H1 (cell line): Measurements from ENCODE around the gene HLTF. TPM values are rescaled to one million over a fixed set of nuclear protein-coding genes. Genes with fewer than 3 reads are reported as not detected.

ENCODE experiments used
- HDAC2 ChIP-seq, 2 experiments: fragments of 300-600 bp in 1 of 2; sonication (generic) in 1 of 2; IDR thresholded peaks; 2 replicates each; pipeline ENCODE4 v1.6.1; 2011 to 2012; ENCODE audit warnings: low read depth in 2 of 2, low read length in 2 of 2, mild to moderate bottlenecking in 2 of 2, moderate library complexity in 2 of 2, borderline replicate concordance in 1 of 2, inconsistent platforms in 1 of 2
- JUN ChIP-seq: IDR thresholded peaks from 2 replicates; pipeline ENCODE4 v1.6.1; 2011; ENCODE audit warnings: low read depth, mild to moderate bottlenecking, improper control_type of control experiment, low read length
- PHF8 ChIP-seq: fragments of 200-600 bp; sonication (generic); conservative IDR thresholded peaks from 2 replicates; pipeline ENCODE4 v1.7.1; 2012; ENCODE audit warnings: low read depth, mild to moderate bottlenecking, inconsistent platforms, low read length, moderate library complexity
- RFX5 ChIP-seq: IDR thresholded peaks from 2 replicates; pipeline ENCODE4 v1.6.1; 2011; ENCODE audit warnings: low read depth, low read length, improper control_type of control experiment, borderline replicate concordance
- SAP30 ChIP-seq: fragments of 300-600 bp; sonication (generic); IDR thresholded peaks from 2 replicates; pipeline ENCODE4 v1.7.1; 2012; ENCODE audit warnings: low read length, moderate library complexity, mild to moderate bottlenecking, inconsistent platforms; ENCODE audit not compliant: insufficient read depth, insufficient replicate concordance
- SIX5 ChIP-seq: IDR thresholded peaks from 2 replicates; pipeline ENCODE4 v1.6.1; 2011; ENCODE audit warnings: mild to moderate bottlenecking, low read depth, low read length
- polyA plus RNA-seq, 7 experiments: library from polyadenylated mRNA; depleted of rRNA in 3 of 7; stranded (reverse) in 5 of 7; unstranded in 2 of 7; fragments of >200 nt in 5 of 7; fragments of 200-250 nt in 2 of 7; gene quantifications; 1 replicate in 5 of 7; 2 replicates in 1 of 7; 4 replicates in 1 of 7; pipeline versions ENCODE4 v1.2.1 to v1.2.3, GENCODE V29; 2011 to 2013; ENCODE audit warnings: missing spikeins in 2 of 7, mixed read lengths in 2 of 7
- total RNA-seq: library from RNA; stranded (reverse); fragmentation: NEBNext Ultra II Directional; extraction: Animal tissue kit (Norgen Biotek cat#: 25700); gene quantifications from 2 replicates; pipeline ENCODE4 v1.2.1, GENCODE V29; 2021

The HLTF gene
- total and polyA plus RNA-seq, 2 of the 8 experiments (the other 6 are each of a cell fraction or from before 2014, with no cell fraction given): 18.1 to 60.3 TPM

DNA sequence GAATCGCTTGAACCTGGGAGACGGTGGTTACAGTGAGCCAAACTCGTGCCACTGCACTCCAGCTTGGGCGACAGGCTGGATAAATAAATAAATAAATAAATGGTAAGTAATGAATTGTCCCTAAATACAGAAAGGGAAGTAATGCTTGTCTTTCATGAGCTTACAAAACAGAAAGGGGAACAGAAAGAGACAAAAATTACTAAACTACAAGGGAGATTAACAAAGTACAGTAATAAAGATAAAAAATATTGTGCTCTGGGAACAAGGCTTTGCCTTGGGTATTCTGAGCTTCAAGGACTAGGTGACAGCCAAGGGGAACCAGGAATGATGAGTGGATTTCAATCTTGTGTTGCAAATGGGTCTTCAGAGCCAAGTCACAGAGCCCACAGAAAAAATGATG lies 9.2 kb upstream of the HLTF start (continued):
- no peak for TF ChIP-seq HDAC2 (IDR thresholded peaks at IDR 0.05; ENCODE audit: borderline replicate concordance in 1 of 2, low read depth in 2 of 2, low read length in 2 of 2)
- TF ChIP-seq SIX5: no peak
- no peak for TF ChIP-seq RFX5
- no peak for TF ChIP-seq PHF8
- TF ChIP-seq JUN: no peak
- no peak for TF ChIP-seq SAP30
- TF ChIP-seq, all 59 proteins: peak for 0
